ENCODE measurements around the gene GSKIP. TPM values are rescaled to one million over a fixed set of nuclear protein-coding genes. Genes with fewer than 3 reads are reported as not detected.

GSKIP gene
- total RNA-seq, 4 donors from 2014 or later: 11.7 to 20.2 (median 14.9) TPM

- TF ChIP-seq CTCF (IDR thresholded peaks at IDR 0.05; ENCODE audit: low read depth): no peak
Measured at GRCh38 chr14:96345669-96346068, 17.7 kb upstream of the GSKIP start.

GRCh38 chr14:96349286-96350075 lies 13.8 kb upstream of the GSKIP start:
- TF ChIP-seq CTCF (IDR thresholded peaks at IDR 0.05; ENCODE audit: low read depth): no peak

- TF ChIP-seq CTCF (IDR thresholded peaks at IDR 0.05; ENCODE audit: low read depth): no peak
Measured at GRCh38 chr14:96351986-96352385, 11.3 kb upstream of the GSKIP start.

- no peak for TF ChIP-seq CTCF (IDR thresholded peaks at IDR 0.05; ENCODE audit: low read depth)
Measured at GRCh38 chr14:96352708-96353107, 10.6 kb upstream of the GSKIP start.

- no peak for TF ChIP-seq CTCF (IDR thresholded peaks at IDR 0.05; ENCODE audit: low read depth)
Measured at GRCh38 chr14:96354246-96354645, 9.1 kb upstream of the GSKIP start.

GRCh38 chr14:96357216-96357615 lies 6.1 kb upstream of the GSKIP start:
- TF ChIP-seq CTCF (IDR thresholded peaks at IDR 0.05; ENCODE audit: low read depth): no peak

- TF ChIP-seq CTCF (IDR thresholded peaks at IDR 0.05; ENCODE audit: low read depth): no peak
Measured at GRCh38 chr14:96359959-96360358, 3.4 kb upstream of the GSKIP start.

Measured in subcutaneous adipose tissue (tissue), 4 donors.